ENCODE measurements around the gene ZNF652.

ZNF652 gene

DNA sequence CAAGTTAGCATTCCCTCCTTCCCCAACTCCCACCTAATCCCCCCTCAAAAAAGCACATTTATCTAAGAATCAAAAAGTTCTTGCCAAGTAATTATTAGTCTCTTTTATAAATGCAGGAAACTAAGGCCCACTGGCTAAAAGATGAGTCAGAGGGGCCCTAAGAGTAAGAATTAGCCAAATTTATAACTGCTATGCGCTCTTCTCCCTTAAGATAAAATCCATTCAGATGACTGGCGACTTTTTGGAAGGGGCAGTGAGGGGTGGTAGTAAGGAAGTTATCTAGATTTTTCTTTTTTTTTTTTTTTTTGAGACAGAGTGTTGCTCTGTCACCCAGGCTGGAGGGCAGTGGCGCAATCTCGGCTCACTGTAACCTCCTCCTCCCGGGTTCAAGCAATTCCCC is 17.1 kb downstream of the ZNF652 start:
- Histone ChIP-seq H3K79me2 (ENCODE audit: insufficient read depth, low read length) (peaks cover 71% of the 10 kb centered on the region), H3K4me1 (ENCODE audit: insufficient read depth, low read length, poor library complexity, severe bottlenecking) (peaks cover 25% of the 10 kb centered on the region), H4K20me1 (ENCODE audit: insufficient read depth, low read length, poor library complexity, severe bottlenecking) (peaks cover 48% of the 10 kb centered on the region)

GRCh38 chr17:49343273-49343672 is 18.8 kb downstream of the ZNF652 start:
- peaks cover 7% of the 10 kb centered on the region for H3F3A ChIP-seq (ENCODE audit: low read depth)
- H2AFZ ChIP-seq (ENCODE audit: low read length), result no peak overlapping the region
- H3K9ac ChIP-seq (ENCODE audit: low read depth, low read length, poor library complexity, severe bottlenecking), result no peak overlapping the region
- TF ChIP-seq EZH2phosphoT487 (IDR thresholded peaks at IDR 0.05; ENCODE audit: borderline replicate concordance), result no peak
- TF ChIP-seq, protein P1, sequence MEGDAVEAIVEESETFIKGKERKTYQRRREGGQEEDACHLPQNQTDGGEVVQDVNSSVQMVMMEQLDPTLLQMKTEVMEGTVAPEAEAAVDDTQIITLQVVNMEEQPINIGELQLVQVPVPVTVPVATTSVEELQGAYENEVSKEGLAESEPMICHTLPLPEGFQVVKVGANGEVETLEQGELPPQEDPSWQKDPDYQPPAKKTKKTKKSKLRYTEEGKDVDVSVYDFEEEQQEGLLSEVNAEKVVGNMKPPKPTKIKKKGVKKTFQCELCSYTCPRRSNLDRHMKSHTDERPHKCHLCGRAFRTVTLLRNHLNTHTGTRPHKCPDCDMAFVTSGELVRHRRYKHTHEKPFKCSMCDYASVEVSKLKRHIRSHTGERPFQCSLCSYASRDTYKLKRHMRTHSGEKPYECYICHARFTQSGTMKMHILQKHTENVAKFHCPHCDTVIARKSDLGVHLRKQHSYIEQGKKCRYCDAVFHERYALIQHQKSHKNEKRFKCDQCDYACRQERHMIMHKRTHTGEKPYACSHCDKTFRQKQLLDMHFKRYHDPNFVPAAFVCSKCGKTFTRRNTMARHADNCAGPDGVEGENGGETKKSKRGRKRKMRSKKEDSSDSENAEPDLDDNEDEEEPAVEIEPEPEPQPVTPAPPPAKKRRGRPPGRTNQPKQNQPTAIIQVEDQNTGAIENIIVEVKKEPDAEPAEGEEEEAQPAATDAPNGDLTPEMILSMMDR (conservative IDR thresholded peaks at IDR 0.05; ENCODE audit: low read length), result no peak
- H3K27me3 ChIP-seq (ENCODE audit: insufficient read depth, low read length, poor library complexity, severe bottlenecking), result no peaks in the 10 kb centered on the region
- peaks cover 32% of the 10 kb centered on the region for H3K4me1 ChIP-seq (ENCODE audit: insufficient read depth, low read length, poor library complexity, severe bottlenecking)
- peaks cover 5% of the 10 kb centered on the region; the same call in 1 of the 2 replicates for H3K36me3 ChIP-seq (ENCODE audit: insufficient read depth, low read length)
- peaks cover 47% of the 10 kb centered on the region for H4K20me1 ChIP-seq (ENCODE audit: insufficient read depth, low read length, poor library complexity, severe bottlenecking)
- H3K9me3 ChIP-seq (ENCODE audit: insufficient read depth, low read depth, low read length), result no peaks in the 10 kb centered on the region
- peak overlapping the region; percentile 66 for H3K4me3 ChIP-seq (ENCODE audit: low read length, poor library complexity, severe bottlenecking)
- H3K9me2 ChIP-seq (replicated peaks; ENCODE audit: low read depth, low read length), result no peaks in the 10 kb centered on the region
- H3K79me2 ChIP-seq (ENCODE audit: insufficient read depth, low read length), result peaks cover 71% of the 10 kb centered on the region
- H3K4me2 ChIP-seq (ENCODE audit: low read depth, low read length, poor library complexity, severe bottlenecking), result peak overlapping the region; percentile 71

More for the DNA sequence above, 17.1 kb downstream of the ZNF652 start:
- Histone ChIP-seq H3K27me3 (ENCODE audit: insufficient read depth, low read length, poor library complexity, severe bottlenecking) (no peaks in the 10 kb centered on the region), H2AFZ (ENCODE audit: low read length) (no peak overlapping the region), H3K9me3 (ENCODE audit: insufficient read depth, low read depth, low read length) (no peaks in the 10 kb centered on the region), H3K9ac (ENCODE audit: low read depth, low read length, poor library complexity, severe bottlenecking) (no peak overlapping the region), H3K4me3 (ENCODE audit: low read length, poor library complexity, severe bottlenecking) (no peak overlapping the region), H3F3A (ENCODE audit: low read depth) (peaks cover 7% of the 10 kb centered on the region), H3K36me3 (ENCODE audit: insufficient read depth, low read length) (peaks cover 11% of the 10 kb centered on the region; the same call in 1 of the 2 replicates), H3K4me2 (ENCODE audit: low read depth, low read length, poor library complexity, severe bottlenecking) (no peak overlapping the region), H3K9me2 (replicated peaks; ENCODE audit: low read depth, low read length) (no peaks in the 10 kb centered on the region)
- TF ChIP-seq EZH2phosphoT487 (IDR thresholded peaks at IDR 0.05; ENCODE audit: borderline replicate concordance), result no peak
- TF ChIP-seq, protein P1 (conservative IDR thresholded peaks at IDR 0.05; ENCODE audit: low read length), result no peak

- Histone ChIP-seq H3K79me2 (ENCODE audit: insufficient read depth, low read length) (peaks cover 71% of the 10 kb centered on the region), H3K9me3 (ENCODE audit: insufficient read depth, low read depth, low read length) (no peaks in the 10 kb centered on the region), H3K9ac (ENCODE audit: low read depth, low read length, poor library complexity, severe bottlenecking) (no peak overlapping the region), H2AFZ (ENCODE audit: low read length) (no peak overlapping the region), H3K4me2 (ENCODE audit: low read depth, low read length, poor library complexity, severe bottlenecking) (peak overlapping the region; percentile 71), H3K27me3 (ENCODE audit: insufficient read depth, low read length, poor library complexity, severe bottlenecking) (no peaks in the 10 kb centered on the region), H4K20me1 (ENCODE audit: insufficient read depth, low read length, poor library complexity, severe bottlenecking) (peaks cover 41% of the 10 kb centered on the region), H3K4me1 (ENCODE audit: insufficient read depth, low read length, poor library complexity, severe bottlenecking) (peaks cover 29% of the 10 kb centered on the region), H3K9me2 (replicated peaks; ENCODE audit: low read depth, low read length) (no peaks in the 10 kb centered on the region), H3K4me3 (ENCODE audit: low read length, poor library complexity, severe bottlenecking) (peak overlapping the region; percentile 66), H3K36me3 (ENCODE audit: insufficient read depth, low read length) (no peaks in the 10 kb centered on the region), H3F3A (ENCODE audit: low read depth) (peaks cover 7% of the 10 kb centered on the region)
- TF ChIP-seq, protein P1 (conservative IDR thresholded peaks at IDR 0.05; ENCODE audit: low read length), result no peak
- no peak for TF ChIP-seq EZH2phosphoT487 (IDR thresholded peaks at IDR 0.05; ENCODE audit: borderline replicate concordance)
These were observed 19.5 kb downstream of the ZNF652 start for GRCh38 chr17:49342575-49342936.

Measured in Loucy (cell line).